ENCODE results near the gene ELMO1. TPM values are rescaled to one million over a fixed set of nuclear protein-coding genes. Genes with fewer than 3 reads are reported as not detected.

ELMO1 gene
- total and polyA plus RNA-seq, 8 donors = 18.2 to 55.3 (median 45.6) TPM

GRCh38 chr7:37434529-37434928 lies 14.1 kb downstream of the ELMO1 start:
- Histone ChIP-seq H3K36me3 (no peaks in the 10 kb centered on the region), H3K4me1 (peaks cover 3 to 30% of the 10 kb centered on the region in 2 donors), H3K9me3 (no peaks in the 10 kb centered on the region), H3K27ac (no peak overlapping the region), H3K27me3 (no peaks in the 10 kb centered on the region), H3K4me3 (no peak overlapping the region)
- DNase-seq = no peak
- no peak for ATAC-seq
- intact Hi-C loops (cut with DNase I) = no loop called here
- TF ChIP-seq, protein P1, sequence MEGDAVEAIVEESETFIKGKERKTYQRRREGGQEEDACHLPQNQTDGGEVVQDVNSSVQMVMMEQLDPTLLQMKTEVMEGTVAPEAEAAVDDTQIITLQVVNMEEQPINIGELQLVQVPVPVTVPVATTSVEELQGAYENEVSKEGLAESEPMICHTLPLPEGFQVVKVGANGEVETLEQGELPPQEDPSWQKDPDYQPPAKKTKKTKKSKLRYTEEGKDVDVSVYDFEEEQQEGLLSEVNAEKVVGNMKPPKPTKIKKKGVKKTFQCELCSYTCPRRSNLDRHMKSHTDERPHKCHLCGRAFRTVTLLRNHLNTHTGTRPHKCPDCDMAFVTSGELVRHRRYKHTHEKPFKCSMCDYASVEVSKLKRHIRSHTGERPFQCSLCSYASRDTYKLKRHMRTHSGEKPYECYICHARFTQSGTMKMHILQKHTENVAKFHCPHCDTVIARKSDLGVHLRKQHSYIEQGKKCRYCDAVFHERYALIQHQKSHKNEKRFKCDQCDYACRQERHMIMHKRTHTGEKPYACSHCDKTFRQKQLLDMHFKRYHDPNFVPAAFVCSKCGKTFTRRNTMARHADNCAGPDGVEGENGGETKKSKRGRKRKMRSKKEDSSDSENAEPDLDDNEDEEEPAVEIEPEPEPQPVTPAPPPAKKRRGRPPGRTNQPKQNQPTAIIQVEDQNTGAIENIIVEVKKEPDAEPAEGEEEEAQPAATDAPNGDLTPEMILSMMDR (IDR thresholded peaks at IDR 0.05) = no peak

DNA sequence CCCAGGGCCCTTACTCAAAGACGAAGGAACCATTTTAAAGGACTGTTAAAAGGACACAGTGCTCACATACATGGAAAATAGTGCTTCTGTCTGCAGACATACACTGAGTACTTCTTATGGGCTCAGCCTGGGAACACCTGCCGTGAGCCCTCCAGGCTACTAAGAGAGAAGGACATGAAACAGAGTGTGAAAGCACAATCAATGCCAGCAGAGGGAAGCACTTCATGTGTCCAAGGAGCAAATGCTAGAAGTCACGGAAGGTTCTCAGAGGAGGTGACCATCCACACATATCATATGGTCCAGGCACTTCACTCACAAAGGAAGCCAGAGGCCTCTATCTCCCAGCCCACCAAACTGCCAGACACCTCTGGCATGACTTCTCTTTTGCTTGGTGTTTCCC lies 15.5 kb downstream of the ELMO1 start:
- DNase-seq (no peak), ATAC-seq (no peak)
- H3K4me3 ChIP-seq = no peak overlapping the region
- intact Hi-C loops (cut with DNase I) = no loop called here
- H3K4me1 ChIP-seq = peaks cover 3 to 27% of the 10 kb centered on the region in 2 donors
- H3K27me3 ChIP-seq = no peaks in the 10 kb centered on the region
- no peaks in the 10 kb centered on the region for H3K36me3 ChIP-seq
- TF ChIP-seq, protein P1 (IDR thresholded peaks at IDR 0.05) = no peak
- no peaks in the 10 kb centered on the region for H3K9me3 ChIP-seq
- H3K27ac ChIP-seq = no peak overlapping the region

GRCh38 chr7:37432281-37432920 lies 16.3 kb downstream of the ELMO1 start:
- Histone ChIP-seq H3K4me3 (no peak overlapping the region), H3K36me3 (no peaks in the 10 kb centered on the region), H3K9me3 (no peaks in the 10 kb centered on the region), H3K27ac (no peak overlapping the region), H3K27me3 (no peaks in the 10 kb centered on the region), H3K4me1 (peaks cover 3 to 29% of the 10 kb centered on the region in 2 donors)
- TF ChIP-seq, protein P1 (IDR thresholded peaks at IDR 0.05) = no peak
- DNase-seq (no peak), ATAC-seq (no peak)
- intact Hi-C loops (cut with DNase I) = no loop called here

- intact Hi-C loops (cut with DNase I) = no loop called here
- no peak overlapping the region for H3K27ac ChIP-seq
- H3K9me3 ChIP-seq = no peaks in the 10 kb centered on the region
- ATAC-seq (no peak), DNase-seq (no peak)
- no peaks in the 10 kb centered on the region for H3K27me3 ChIP-seq
- H3K4me3 ChIP-seq = no peak overlapping the region
- peaks cover 3 to 29% of the 10 kb centered on the region in 2 donors for H3K4me1 ChIP-seq
- H3K36me3 ChIP-seq = no peaks in the 10 kb centered on the region
- TF ChIP-seq, protein P1 (IDR thresholded peaks at IDR 0.05) = no peak
Observed at GRCh38 chr7:37431413-37431812, 17.3 kb downstream of the ELMO1 start.

- Histone ChIP-seq H3K4me3 (no peak overlapping the region), H3K36me3 (no peaks in the 10 kb centered on the region), H3K4me1 (peaks cover 3 to 35% of the 10 kb centered on the region in 2 donors), H3K27ac (peak overlapping the region in 1 of 2 donors; percentile 34), H3K27me3 (no peaks in the 10 kb centered on the region), H3K9me3 (no peaks in the 10 kb centered on the region)
- TF ChIP-seq, protein P1 (IDR thresholded peaks at IDR 0.05) = no peak
- ATAC-seq = no peak
- DNase-seq = no peak
- intact Hi-C loops (cut with DNase I) = no loop called here
Observed at GRCh38 chr7:37430640-37431039, 18.0 kb downstream of the ELMO1 start.

Data from left lung (tissue), 10 donors.